ENCODE data around the gene IL1RAP. TPM values are rescaled to one million over a fixed set of nuclear protein-coding genes. Genes with fewer than 3 reads are reported as not detected.

IL1RAP gene
- total and polyA plus RNA-seq, 2 experiments from 2014 or later = 14.6 to 46.5 TPM

DNA sequence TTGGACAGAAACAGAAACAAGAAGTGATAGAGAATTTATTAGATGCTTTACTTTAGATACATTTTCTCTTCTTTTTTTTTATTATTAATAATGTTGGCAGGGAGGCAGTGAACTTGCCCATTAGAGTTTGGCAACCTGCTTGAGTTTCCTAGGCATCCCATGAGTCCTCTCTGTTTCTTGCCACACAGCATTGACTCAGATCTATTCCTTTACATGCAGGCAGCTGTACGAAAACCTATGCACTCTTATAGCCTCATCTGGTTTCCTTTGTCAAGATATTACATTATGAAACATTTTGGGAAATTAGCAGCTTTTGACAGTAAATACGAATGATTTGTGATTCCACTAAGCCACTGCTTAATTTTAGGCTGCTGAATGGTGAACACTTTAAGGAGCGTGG, 23.3 kb downstream of the IL1RAP start:
- H3K36me3 ChIP-seq (replicated peaks; ENCODE audit: insufficient read depth, low read depth) = no peaks in the 10 kb centered on the region
- H3K4me1 ChIP-seq (ENCODE audit: insufficient read depth) = no peaks in the 10 kb centered on the region
- no peak overlapping the region for H2AFZ ChIP-seq
- no peaks in the 10 kb centered on the region for H3K9me3 ChIP-seq (ENCODE audit: low read depth)
- no peak overlapping the region for H3K27ac ChIP-seq
- no peaks in the 10 kb centered on the region for H3K9me2 ChIP-seq (replicated peaks; ENCODE audit: insufficient read depth)
- DNase-seq (ENCODE audit: low spot score) = no peak
- no peak overlapping the region for H3K4me3 ChIP-seq
- TF ChIP-seq EZH2 (IDR thresholded peaks at IDR 0.05; ENCODE audit: borderline replicate concordance) (no peak), EZH2phosphoT487 (IDR thresholded peaks at IDR 0.05; ENCODE audit: low read depth, severe bottlenecking, unreplicated experiment) (no peak)
- TF ChIP-seq, protein P1, sequence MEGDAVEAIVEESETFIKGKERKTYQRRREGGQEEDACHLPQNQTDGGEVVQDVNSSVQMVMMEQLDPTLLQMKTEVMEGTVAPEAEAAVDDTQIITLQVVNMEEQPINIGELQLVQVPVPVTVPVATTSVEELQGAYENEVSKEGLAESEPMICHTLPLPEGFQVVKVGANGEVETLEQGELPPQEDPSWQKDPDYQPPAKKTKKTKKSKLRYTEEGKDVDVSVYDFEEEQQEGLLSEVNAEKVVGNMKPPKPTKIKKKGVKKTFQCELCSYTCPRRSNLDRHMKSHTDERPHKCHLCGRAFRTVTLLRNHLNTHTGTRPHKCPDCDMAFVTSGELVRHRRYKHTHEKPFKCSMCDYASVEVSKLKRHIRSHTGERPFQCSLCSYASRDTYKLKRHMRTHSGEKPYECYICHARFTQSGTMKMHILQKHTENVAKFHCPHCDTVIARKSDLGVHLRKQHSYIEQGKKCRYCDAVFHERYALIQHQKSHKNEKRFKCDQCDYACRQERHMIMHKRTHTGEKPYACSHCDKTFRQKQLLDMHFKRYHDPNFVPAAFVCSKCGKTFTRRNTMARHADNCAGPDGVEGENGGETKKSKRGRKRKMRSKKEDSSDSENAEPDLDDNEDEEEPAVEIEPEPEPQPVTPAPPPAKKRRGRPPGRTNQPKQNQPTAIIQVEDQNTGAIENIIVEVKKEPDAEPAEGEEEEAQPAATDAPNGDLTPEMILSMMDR (IDR thresholded peaks at IDR 0.05; ENCODE audit: poor library complexity) = no peak
- H3K27me3 ChIP-seq = no peaks in the 10 kb centered on the region
- H4K20me1 ChIP-seq (ENCODE audit: insufficient read depth, poor library complexity, severe bottlenecking) = no peaks in the 10 kb centered on the region
- WGBS (ENCODE audit: low lambda C conversion rate, missing lambda C conversion rate) = 91% methylated on average over 3 of the region's 3 CpGs
- peaks cover 6% of the 10 kb centered on the region for H3K79me2 ChIP-seq
- H3K4me2 ChIP-seq = no peak overlapping the region

DNA sequence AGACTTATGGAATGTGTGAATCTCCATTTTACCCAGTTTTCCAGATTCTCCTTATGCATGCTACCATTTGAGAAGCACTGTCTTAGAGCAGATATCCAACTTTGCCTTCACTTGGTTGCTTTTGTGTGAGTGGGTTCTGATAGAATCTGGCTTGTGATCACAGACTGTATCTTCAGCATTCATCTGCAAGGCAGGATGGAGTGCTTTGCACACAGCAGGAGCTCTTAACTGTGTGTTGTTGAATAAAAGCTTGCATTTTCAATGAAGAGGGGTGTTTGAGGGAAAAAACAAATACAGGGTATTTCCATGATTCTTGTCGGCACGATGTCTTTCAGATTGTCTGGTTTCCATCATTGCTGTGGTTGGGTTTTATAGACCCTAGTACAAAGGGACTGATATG, 24.4 kb downstream of the IL1RAP start:
- Histone ChIP-seq H3K9me2 (replicated peaks; ENCODE audit: insufficient read depth) (no peaks in the 10 kb centered on the region), H4K20me1 (ENCODE audit: insufficient read depth, poor library complexity, severe bottlenecking) (no peaks in the 10 kb centered on the region), H3K4me1 (ENCODE audit: insufficient read depth) (no peaks in the 10 kb centered on the region), H3K4me2 (no peak overlapping the region), H3K4me3 (no peak overlapping the region), H3K27ac (no peak overlapping the region), H2AFZ (no peak overlapping the region), H3K9me3 (ENCODE audit: low read depth) (no peaks in the 10 kb centered on the region), H3K27me3 (no peaks in the 10 kb centered on the region), H3K36me3 (replicated peaks; ENCODE audit: insufficient read depth, low read depth) (no peaks in the 10 kb centered on the region), H3K79me2 (peaks cover 6% of the 10 kb centered on the region)
- DNase-seq (ENCODE audit: low spot score) = no peak
- TF ChIP-seq EZH2phosphoT487 (IDR thresholded peaks at IDR 0.05; ENCODE audit: low read depth, severe bottlenecking, unreplicated experiment) (no peak), EZH2 (IDR thresholded peaks at IDR 0.05; ENCODE audit: borderline replicate concordance) (no peak)
- TF ChIP-seq, protein P1 (IDR thresholded peaks at IDR 0.05; ENCODE audit: poor library complexity) = no peak
- 74% methylated on average over 2 of the region's 2 CpGs for WGBS (ENCODE audit: low lambda C conversion rate, missing lambda C conversion rate)

DNA sequence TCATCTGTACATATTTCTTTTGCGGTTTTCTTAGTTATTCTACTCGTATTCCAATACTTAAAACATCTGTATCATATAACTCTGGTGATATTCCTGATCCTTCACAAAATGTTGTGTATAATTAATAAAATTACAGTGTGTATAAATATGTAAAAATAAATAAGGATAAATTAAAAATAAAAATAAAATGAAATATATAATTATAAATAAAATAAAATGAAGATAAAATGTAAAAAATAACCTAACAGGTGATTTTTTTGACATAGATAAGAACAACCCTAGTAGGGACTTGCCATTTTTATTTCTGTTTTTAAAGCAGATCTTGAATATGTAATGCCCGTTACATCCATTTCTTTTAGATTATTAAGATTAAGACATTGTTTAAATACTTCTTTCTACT, 25.6 kb downstream of the IL1RAP start:
- H3K27me3 ChIP-seq = no peaks in the 10 kb centered on the region
- no peak overlapping the region for H3K4me2 ChIP-seq
- no peak for DNase-seq (ENCODE audit: low spot score)
- 96% methylated on average over 3 of the region's 3 CpGs for WGBS (ENCODE audit: low lambda C conversion rate, missing lambda C conversion rate)
- H4K20me1 ChIP-seq (ENCODE audit: insufficient read depth, poor library complexity, severe bottlenecking) = no peaks in the 10 kb centered on the region
- H3K4me1 ChIP-seq (ENCODE audit: insufficient read depth) = peaks cover 4% of the 10 kb centered on the region
- H3K9me3 ChIP-seq (ENCODE audit: low read depth) = no peaks in the 10 kb centered on the region
- no peak overlapping the region for H3K27ac ChIP-seq
- no peak overlapping the region for H3K4me3 ChIP-seq
- no peaks in the 10 kb centered on the region for H3K36me3 ChIP-seq (replicated peaks; ENCODE audit: insufficient read depth, low read depth)
- H2AFZ ChIP-seq = no peak overlapping the region
- H3K9me2 ChIP-seq (replicated peaks; ENCODE audit: insufficient read depth) = no peaks in the 10 kb centered on the region
- TF ChIP-seq, protein P1 (IDR thresholded peaks at IDR 0.05; ENCODE audit: poor library complexity) = no peak
- TF ChIP-seq EZH2 (IDR thresholded peaks at IDR 0.05; ENCODE audit: borderline replicate concordance) = no peak
- H3K79me2 ChIP-seq = peaks cover 6% of the 10 kb centered on the region

DNA sequence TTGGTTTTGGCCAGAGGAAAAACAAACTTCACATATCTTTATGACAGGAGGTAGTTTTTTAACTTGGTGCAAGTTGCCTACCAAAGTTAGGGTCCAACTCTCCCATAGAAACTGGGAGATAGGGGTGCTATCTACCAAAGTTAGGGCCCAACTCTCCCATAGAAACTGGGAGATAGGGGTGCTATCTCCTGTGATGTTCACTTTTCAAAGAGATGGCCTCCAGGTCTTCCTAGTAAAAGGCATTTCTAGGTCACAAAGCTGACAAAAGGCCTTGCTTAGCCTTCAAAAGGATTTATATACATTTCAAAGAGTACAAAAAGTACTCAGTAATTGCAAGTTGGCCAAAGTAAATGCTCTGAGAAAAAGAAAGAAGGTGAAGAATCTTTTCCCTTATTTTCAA, 27.1 kb downstream of the IL1RAP start:
- H3K79me2 ChIP-seq = peaks cover 15% of the 10 kb centered on the region
- no peak overlapping the region for H2AFZ ChIP-seq
- H3K36me3 ChIP-seq (replicated peaks; ENCODE audit: insufficient read depth, low read depth) = no peaks in the 10 kb centered on the region
- no peaks in the 10 kb centered on the region for H3K9me3 ChIP-seq (ENCODE audit: low read depth)
- DNase-seq (ENCODE audit: low spot score) = no peak
- no peaks in the 10 kb centered on the region for H4K20me1 ChIP-seq (ENCODE audit: insufficient read depth, poor library complexity, severe bottlenecking)
- no peak overlapping the region for H3K4me3 ChIP-seq
- H3K4me2 ChIP-seq = no peak overlapping the region
- H3K4me1 ChIP-seq (ENCODE audit: insufficient read depth) = peaks cover 5% of the 10 kb centered on the region
- no peak for TF ChIP-seq EZH2phosphoT487 (IDR thresholded peaks at IDR 0.05; ENCODE audit: low read depth, severe bottlenecking, unreplicated experiment)
- no peak for TF ChIP-seq EZH2 (IDR thresholded peaks at IDR 0.05; ENCODE audit: borderline replicate concordance)
- TF ChIP-seq, protein P1 (IDR thresholded peaks at IDR 0.05; ENCODE audit: poor library complexity) = no peak
- H3K27ac ChIP-seq = no peak overlapping the region
- H3K27me3 ChIP-seq = no peaks in the 10 kb centered on the region
- no peaks in the 10 kb centered on the region for H3K9me2 ChIP-seq (replicated peaks; ENCODE audit: insufficient read depth)

Data from hepatocyte (in vitro differentiated cells).